ENCODE results near the gene SPPL3. TPM values are rescaled to one million over a fixed set of nuclear protein-coding genes. Genes with fewer than 3 reads are reported as not detected.

Gene SPPL3
- total RNA-seq, 8 experiments from 2014 or later, result 8.3 to 28.7 (median 22.7) TPM

GRCh38 chr12:120719496-120720233 is 184.5 kb downstream of the SPPL3 start:
- Histone ChIP-seq H3K4me3 (no peak overlapping the region), H3K4me1 (replicated peaks in 1 of 2) (peaks cover 0 to 1% of the 10 kb centered on the region in 2 donors), H3K27ac (no peak overlapping the region)
- 40 to 100% (median 90%) methylated on average over 2 to 9 of the region's 11 CpGs; no CpG with 5 or more reads in 2 of the 10 experiments for WGBS, 10 experiments
- no peak for ATAC-seq (replicated peaks in 6 of 8)
- in situ Hi-C loops (cut with MboI; ENCODE audit: low pct_unique_long_range_greater_than_20kb in 2 of 9, low sequenced_read_pairs in 9 of 9, unreplicated experiment in 9 of 9), result loop anchor here in 3 of 9 experiments (10.0 kb wide), 1 partner anchor 135 kb away; the partner anchor contains the start of gene POP5 (in 3 of the 3)

GRCh38 chr12:120719072-120719471 is 185.1 kb downstream of the SPPL3 start:
- ATAC-seq (replicated peaks in 6 of 8), result no peak
- Histone ChIP-seq H3K4me1 (replicated peaks in 1 of 2) (no peaks in the 10 kb centered on the region), H3K4me3 (no peak overlapping the region), H3K27ac (no peak overlapping the region)
- 60 to 100% (median 85%) methylated on average over 1 to 2 of the region's 2 CpGs; no CpG with 5 or more reads in 4 of the 10 experiments for WGBS, 10 experiments
- in situ Hi-C loops (cut with MboI; ENCODE audit: low pct_unique_long_range_greater_than_20kb in 2 of 9, low sequenced_read_pairs in 9 of 9, unreplicated experiment in 9 of 9), result loop anchor here in 3 of 9 experiments (10.0 kb wide), 1 partner anchor 134 kb away; the partner anchor contains the start of gene POP5 (in 3 of the 3)

GRCh38 chr12:120718055-120718454 is 186.1 kb downstream of the SPPL3 start:
- Histone ChIP-seq H3K4me3 (no peak overlapping the region), H3K27ac (no peak overlapping the region), H3K4me1 (replicated peaks in 1 of 2) (no peaks in the 10 kb centered on the region)
- 90 to 93% (median 93%) methylated on average over 5 to 7 of the region's 9 CpGs; no CpG with 5 or more reads in 7 of the 10 experiments for WGBS, 10 experiments
- in situ Hi-C loops (cut with MboI; ENCODE audit: low pct_unique_long_range_greater_than_20kb in 2 of 9, low sequenced_read_pairs in 9 of 9, unreplicated experiment in 9 of 9), result loop anchor here in 3 of 9 experiments (10.0 kb wide), 1 partner anchor 133 kb away; the partner anchor contains the start of gene POP5 (in 3 of the 3)
- ATAC-seq (replicated peaks in 6 of 8), result no peak

- in situ Hi-C loops (cut with MboI; ENCODE audit: low pct_unique_long_range_greater_than_20kb in 2 of 9, low sequenced_read_pairs in 9 of 9, unreplicated experiment in 9 of 9), result loop anchor here in 3 of 9 experiments (10.0 kb wide), 1 partner anchor 129 kb away; the partner anchor contains the start of gene POP5 (in 3 of the 3)
- WGBS, 10 experiments, result 0 to 80% (median 17%) methylated on average over 1 to 3 of the region's 4 CpGs; no CpG with 5 or more reads in 3 of the 10 experiments
- peak in 6 of 8 experiments; percentile 34 to 56 (median 45) for ATAC-seq (replicated peaks in 6 of 8)
- H3K4me3 ChIP-seq, result no peak overlapping the region
- no peak overlapping the region for H3K27ac ChIP-seq
- peaks cover 14 to 15% of the 10 kb centered on the region in 2 donors for H3K4me1 ChIP-seq (replicated peaks in 1 of 2)
Observed at GRCh38 chr12:120713861-120714482, 190.2 kb downstream of the SPPL3 start.

GRCh38 chr12:120712610-120713009 is 191.5 kb downstream of the SPPL3 start:
- H3K27ac ChIP-seq, result no peak overlapping the region
- H3K4me3 ChIP-seq, result no peak overlapping the region
- WGBS, 10 experiments, result 54 to 98% (median 79%) methylated on average over 3 to 6 of the region's 6 CpGs
- no peak for ATAC-seq (replicated peaks in 6 of 8)
- peaks cover 14 to 21% of the 10 kb centered on the region in 2 donors for H3K4me1 ChIP-seq (replicated peaks in 1 of 2)
- in situ Hi-C loops (cut with MboI; ENCODE audit: low pct_unique_long_range_greater_than_20kb in 2 of 9, low sequenced_read_pairs in 9 of 9, unreplicated experiment in 9 of 9), result loop anchor here in 3 of 9 experiments (10.0 kb wide), 1 partner anchor 128 kb away; the partner anchor contains the start of gene POP5 (in 3 of the 3)

Other genes starting within 250 kb of the SPPL3 start
- gene MLEC, start 217.2 kb downstream of the SPPL3 start, total RNA-seq, result 100 to 1,000 TPM in 1 of 8 experiments, 10 to 100 TPM in 7; 61.9 to 123 (median 84.1) TPM
- gene UNC119B, start 193.9 kb downstream of the SPPL3 start, total RNA-seq, result 10 to 100 TPM; 15.7 to 37.7 (median 20.8) TPM
- gene ACADS, start 178.5 kb downstream of the SPPL3 start, total RNA-seq, result 10 to 100 TPM in 3 of 8 experiments, 1 to 10 TPM in 5; 5.3 to 18.9 (median 7.3) TPM
- gene HNF1A, start 74.2 kb upstream of the SPPL3 start, total RNA-seq, result under 1 TPM in 5 of 8 experiments, not detected in 3; 0.05 to 0.71 (median 0.36) TPM
- gene C12orf43, start 112.1 kb upstream of the SPPL3 start, total RNA-seq, result 10 to 100 TPM in 7 of 8 experiments, 1 to 10 TPM in 1; 8.2 to 19.7 (median 12.7) TPM
- 1 to 10 TPM in 1 of 8 experiments, under 1 TPM in 4, not detected in 3; 0.08 to 3.1 (median 0.23) TPM for gene OASL, start 134.9 kb upstream of the SPPL3 start, total RNA-seq
- gene P2RX7, start 228.5 kb upstream of the SPPL3 start, total RNA-seq, result 1 to 10 TPM in 1 of 8 experiments, under 1 TPM in 7; 0.08 to 1.9 (median 0.17) TPM